ENCODE measurements around the gene TRAF2.

TRAF2 gene

DNA sequence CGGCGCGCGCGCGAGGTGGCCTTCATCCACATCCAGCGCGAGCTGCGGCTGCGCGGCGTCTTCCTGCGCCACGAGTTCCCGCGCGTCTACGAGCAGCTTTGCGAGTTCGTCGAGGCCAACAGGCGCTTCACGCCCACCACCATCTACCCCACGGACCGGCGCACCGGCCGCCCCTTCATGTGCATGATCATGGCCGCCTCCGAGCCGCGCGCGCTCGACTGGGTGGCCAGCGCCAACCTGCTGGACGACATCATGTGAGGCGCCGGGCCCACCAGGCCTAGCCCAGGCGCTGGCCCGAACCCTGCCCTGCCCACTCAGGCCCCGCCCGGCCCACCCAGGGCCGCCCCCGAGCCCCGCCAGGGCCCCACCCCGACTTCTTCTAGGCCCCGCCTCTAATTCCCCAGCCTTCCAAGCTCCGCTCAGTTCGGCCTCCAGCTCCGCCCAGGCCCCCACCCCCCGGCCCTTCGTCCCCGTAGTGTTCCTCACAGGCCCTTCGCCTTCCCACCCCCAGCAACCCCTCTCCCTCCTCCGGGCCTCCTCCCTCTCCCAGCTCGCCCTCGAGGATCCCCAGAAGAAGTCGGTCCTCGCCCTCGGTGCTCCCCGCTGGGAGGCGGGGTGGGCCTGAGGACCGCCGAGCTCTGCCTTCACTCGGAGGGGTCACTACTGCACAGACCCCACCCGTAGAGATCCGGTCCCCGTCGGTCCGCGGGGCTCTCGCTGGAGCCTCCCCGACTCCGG, 39.1 kb upstream of the TRAF2 start:
- no peak for DNase-seq

- DNase-seq: peak; percentile 92
Measured at GRCh38 chr9:136847826-136848392, 38.4 kb upstream of the TRAF2 start.

DNA sequence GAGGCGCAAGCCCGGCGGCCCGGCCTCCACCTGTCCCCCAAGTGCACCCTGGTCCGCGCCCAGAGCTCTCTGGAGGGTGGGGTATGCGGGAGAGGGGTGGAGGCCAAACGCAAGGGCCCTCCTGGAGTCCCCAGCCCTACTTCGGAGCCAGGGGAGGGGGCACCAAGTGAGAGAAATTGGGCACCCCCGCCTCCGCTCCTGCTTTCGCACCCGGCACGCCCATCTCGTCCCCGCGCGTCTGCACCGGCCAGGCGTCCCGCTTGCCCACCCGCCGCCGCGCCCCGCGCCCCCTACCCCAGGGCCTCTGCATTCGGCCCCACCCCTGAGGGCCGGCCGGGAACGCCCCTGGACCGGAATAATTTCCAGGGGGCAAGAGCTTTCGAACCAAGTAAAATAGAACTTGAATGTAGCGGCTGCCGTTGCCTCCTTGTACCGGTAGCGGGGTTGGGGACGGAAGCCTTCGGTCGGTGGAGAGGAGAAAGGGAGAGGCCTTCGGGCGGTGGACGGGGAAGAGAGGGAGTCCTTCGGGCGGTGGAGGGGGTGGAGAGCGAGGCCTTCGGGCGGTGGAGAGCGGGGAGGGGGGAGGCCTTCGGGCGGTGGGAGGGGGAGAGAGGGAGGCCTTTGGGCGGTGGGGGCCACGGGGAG, 37.8 kb upstream of the TRAF2 start:
- no peak for DNase-seq

DNA sequence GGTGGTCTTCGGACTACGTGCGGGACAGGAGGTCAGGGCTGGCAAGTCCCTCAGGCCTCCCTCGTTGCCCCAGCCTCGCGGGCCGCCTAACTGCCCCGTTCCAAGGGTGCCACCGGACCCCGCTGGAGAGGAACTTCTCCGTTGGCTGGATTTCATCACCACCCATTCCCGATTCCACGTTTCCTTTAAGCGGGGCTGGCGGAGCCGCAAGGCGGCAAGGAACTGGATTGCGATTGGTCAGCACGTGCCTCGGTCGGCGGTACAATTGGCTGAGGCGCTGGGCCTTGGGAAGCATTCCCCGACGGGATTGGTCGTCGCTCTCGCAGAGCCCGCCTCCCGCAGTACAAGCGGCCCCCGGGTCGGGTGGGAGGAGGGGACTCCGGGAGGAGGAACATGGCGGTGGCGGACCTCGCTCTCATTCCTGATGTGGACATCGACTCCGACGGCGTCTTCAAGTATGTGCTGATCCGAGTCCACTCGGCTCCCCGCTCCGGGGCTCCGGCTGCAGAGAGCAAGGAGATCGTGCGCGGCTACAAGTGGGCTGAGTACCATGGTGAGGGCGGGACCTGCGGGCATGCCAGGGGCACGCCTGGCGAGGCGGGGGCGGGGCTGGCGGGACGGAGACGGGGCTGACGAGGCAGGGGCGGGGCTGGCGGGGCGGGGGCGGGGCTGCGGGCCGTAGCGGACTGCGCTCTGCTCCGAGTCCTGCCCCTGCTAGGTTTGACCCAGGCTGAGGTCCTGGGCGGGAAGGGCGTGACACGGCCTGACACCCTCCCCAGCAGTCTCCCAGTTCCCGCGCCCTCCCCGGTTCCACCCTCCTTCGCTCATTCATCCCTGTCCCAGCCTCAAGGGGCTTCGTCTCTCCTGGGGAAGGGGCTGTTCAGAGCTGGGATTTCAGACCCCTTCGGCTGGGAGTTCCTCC, 37.0 kb upstream of the TRAF2 start, which contains the start of gene PHPT1:
Gene PHPT1, plus strand, starts transcription at position 372 of the 922 bp plus-strand sequence. Its CDS starts 22 bp downstream, at position 394.
- DNase-seq: peak; percentile 96

GRCh38 chr9:136849960-136850865, 36.1 kb upstream of the TRAF2 start:
- DNase-seq: no peak

DNA sequence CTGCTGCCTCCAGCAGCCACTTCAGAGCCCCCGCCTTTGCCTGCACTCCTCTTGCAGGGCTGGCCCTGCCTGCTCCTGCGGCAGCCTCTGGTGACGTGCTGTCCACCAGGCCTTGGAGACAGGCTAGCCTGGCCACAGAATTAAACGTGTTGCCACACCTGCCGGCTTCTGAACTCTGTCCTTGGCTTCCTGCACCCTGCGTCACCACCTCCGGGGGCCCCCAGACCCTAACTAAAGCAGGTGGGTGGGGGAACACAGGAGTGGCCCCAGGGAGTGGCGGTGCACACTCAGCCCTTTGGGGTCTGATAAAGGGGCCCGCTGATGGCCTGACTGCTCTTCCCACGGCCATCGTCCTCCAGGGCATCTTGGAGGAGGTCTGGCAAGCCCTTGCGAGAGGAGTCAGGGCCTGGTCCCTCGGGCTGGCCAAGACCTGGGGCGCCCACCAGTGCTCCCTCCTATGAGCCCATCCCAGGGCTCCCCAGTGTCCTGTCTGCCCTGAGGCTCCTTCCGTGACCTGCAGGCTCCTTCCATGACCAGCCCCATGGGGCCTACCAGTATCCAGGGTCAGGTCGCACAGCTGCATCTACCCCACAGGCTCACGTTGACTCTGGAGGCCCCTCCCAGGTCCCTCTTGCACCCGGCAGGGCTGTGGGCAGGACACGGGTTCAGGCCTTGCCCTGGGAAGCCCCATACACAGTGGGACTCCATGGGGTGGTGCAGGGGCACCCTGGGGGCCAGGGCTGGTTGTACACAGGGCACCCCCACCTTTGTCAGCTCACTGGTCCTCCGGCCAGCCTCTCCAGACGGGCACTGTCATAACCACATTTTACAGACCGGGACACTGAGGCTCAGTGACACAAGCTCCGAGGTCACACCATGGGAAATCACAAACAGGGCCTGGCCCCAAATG, 35.2 kb upstream of the TRAF2 start:
- DNase-seq: no peak

GRCh38 chr9:136851941-136852663, 34.2 kb upstream of the TRAF2 start, which contains the start of gene MAMDC4:
TSS of gene MAMDC4 (plus strand) at chr9:136852346. CDS start at chr9:136852417, 71 bp downstream.
- no peak for DNase-seq

DNA sequence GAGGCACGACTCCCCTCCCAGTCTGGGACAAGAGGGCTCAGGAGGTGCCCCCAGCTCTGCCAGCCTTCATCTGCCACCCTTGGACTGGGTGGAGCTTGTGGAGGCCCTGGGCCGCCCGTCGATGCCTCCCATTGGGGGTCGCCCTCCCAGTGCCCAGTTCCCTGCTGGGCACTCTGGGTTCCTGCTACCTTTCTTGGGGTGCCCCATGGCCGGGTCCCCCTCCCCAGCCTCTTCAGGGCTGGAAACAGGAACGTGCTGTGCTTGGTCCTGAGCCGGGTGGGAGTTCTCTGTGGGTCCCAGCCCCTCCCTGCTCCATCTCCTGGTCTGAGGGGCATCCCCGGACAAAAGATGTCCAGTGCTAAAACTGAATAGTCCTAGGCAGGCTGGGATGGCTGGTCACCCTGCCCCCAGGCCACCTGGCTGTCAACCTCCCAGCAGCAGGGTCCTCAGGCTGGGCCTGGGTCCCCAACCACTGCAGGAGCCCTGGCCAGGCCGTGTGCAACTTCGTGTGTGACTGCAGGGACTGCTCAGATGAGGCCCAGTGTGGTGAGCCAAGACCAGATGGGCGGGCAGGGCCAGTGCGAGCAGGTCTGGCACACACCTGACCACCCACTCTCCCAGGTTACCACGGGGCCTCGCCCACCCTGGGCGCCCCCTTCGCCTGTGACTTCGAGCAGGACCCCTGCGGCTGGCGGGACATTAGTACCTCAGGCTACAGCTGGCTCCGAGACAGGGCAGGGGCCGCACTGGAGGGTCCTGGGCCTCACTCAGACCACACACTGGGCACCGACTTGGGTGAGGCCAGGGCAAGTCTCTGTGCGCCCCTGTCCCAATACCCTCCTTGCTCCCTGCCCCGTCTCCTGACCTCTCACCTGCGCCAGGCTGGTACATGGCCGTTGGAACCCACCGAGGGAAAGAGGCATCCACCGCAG, 33.4 kb upstream of the TRAF2 start:
- no peak for DNase-seq

- no peak for DNase-seq
Measured at GRCh38 chr9:136853596-136854112, 32.7 kb upstream of the TRAF2 start.

DNA sequence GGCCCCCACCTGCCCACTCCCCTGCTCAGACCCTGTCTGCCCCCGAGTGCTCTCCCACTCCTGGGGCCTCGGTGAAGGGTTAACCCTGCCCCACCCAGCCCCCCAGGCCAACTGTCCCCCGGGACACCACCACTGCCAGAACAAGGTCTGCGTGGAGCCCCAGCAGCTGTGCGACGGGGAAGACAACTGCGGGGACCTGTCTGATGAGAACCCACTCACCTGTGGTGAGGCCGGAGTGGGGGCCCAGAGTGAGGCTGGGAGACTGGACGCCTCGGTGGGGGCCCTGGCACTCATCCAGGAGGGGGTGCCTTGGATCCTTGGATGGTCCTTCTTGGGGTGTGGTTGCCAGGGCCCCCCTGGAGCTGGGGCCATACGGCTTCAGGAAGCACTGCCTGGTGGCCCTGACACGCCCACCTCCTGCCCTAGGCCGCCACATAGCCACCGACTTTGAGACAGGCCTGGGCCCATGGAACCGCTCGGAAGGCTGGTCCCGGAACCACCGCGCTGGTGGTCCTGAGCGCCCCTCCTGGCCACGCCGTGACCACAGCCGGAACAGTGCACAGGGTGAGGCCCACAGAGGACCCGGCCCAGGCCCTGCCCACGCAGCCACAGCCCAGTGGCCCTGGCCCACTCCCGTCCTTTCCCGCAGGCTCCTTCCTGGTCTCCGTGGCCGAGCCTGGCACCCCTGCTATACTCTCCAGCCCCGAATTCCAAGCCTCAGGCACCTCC, 32.0 kb upstream of the TRAF2 start:
- DNase-seq: peak; percentile 53

DNA sequence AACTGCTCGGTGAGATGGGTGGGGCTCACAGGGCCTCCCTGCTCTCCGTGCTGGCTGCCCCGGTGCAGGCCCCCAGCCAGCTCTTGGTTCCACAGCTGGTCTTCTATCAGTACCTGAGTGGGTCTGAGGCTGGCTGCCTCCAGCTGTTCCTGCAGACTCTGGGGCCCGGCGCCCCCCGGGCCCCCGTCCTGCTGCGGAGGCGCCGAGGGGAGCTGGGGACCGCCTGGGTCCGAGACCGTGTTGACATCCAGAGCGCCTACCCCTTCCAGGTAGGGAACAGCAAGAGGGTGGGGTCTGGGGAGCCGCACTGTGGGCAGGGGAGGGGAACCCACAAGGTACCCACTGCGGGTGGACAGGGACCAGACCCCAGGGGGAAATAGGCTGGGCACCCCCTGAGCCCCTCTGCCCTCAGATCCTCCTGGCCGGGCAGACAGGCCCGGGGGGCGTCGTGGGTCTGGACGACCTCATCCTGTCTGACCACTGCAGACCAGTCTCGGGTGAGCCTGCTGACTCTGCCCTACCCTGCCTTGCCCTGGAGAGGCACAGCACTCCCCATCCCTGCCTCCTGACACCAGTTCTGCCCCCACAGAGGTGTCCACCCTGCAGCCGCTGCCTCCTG, 31.4 kb upstream of the TRAF2 start:
- peak; percentile 51 for DNase-seq

GRCh38 chr9:136855461-136856078, 30.7 kb upstream of the TRAF2 start:
- DNase-seq: peak; percentile 51

GRCh38 chr9:136856079-136856476, 30.2 kb upstream of the TRAF2 start:
- peak; percentile 52 for DNase-seq

DNA sequence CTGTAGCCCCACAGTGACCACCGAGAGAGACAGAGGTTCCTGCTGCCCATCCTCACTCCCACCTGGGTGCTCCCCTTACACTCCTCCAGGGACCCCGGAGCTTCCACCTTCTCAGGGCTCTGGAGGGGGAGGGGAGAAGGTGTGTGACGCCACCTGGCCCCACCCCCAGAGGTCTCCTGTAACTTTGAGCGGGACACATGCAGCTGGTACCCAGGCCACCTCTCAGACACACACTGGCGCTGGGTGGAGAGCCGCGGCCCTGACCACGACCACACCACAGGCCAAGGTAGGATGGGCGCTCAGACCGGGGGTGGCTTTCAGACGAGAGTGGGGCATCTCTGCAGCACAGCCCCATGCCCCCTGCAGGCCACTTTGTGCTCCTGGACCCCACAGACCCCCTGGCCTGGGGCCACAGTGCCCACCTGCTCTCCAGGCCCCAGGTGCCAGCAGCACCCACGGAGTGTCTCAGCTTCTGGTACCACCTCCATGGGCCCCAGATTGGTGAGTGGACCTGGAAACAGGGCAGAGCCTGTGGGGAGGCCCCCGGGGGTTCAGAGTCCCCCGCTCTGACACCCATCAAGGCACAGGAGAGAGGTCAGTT, 29.7 kb upstream of the TRAF2 start:
- DNase-seq: peak; percentile 55

DNA sequence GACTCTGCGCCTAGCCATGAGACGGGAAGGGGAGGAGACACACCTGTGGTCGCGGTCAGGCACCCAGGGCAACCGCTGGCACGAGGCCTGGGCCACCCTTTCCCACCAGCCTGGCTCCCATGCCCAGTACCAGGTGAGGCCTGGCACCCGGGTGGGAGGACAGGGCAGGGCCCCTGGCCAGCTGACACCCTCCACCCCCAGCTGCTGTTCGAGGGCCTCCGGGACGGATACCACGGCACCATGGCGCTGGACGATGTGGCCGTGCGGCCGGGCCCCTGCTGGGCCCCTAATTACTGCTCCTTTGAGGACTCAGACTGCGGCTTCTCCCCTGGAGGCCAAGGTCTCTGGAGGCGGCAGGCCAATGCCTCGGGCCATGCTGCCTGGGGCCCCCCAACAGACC, 29.1 kb upstream of the TRAF2 start:
- no peak for DNase-seq

Data from activated CD8-positive, alpha-beta memory T cell treated with anti-CD3 and anti-CD28 coated beads, Interleukin-2, amount 50 U/mL, for 48 hours (primary cell).